ENCODE measurements around the gene TUBB.

DNA sequence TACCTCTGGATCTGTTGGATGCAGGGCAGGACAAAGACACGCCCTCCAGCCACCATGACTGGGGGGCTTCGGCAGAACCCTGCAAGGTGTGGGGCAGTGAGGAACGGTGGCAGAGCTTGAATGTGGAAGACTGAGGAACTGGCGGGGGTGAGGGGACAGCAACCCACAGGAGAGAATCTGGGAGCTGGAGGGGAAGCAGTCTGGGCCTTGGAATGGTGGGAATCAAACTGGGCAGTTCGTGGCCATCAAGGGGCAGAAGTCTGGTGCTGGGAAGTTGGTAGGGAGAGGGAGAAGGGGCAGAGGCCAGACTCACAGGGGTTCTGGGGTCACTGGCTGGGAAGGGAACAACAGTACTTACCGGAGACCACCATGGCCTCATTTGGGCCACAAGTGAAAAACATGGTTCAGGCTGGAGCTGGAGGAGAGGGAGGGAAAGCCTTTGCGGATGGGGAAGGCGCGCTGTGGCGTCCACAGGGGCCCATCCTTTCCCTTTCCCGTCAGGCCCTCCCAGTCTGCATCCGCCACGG, 21.7 kb downstream of the TUBB start:
- TF ChIP-seq TARDBP (IDR thresholded peaks at IDR 0.05) (no peak), FOXM1 (IDR thresholded peaks at IDR 0.05; ENCODE audit: borderline replicate concordance) (no peak), FOXA1 (IDR thresholded peaks at IDR 0.05) (no peak), ELF4 (IDR thresholded peaks at IDR 0.05) (no peak), L3MBTL2 (conservative IDR thresholded peaks at IDR 0.05) (no peak), CTBP1 (IDR thresholded peaks at IDR 0.05; ENCODE audit: borderline replicate concordance) (no peak), SP1 (IDR thresholded peaks at IDR 0.05) (no peak), BHLHE40 (IDR thresholded peaks at IDR 0.05; ENCODE audit: borderline replicate concordance) (no peak)
- TF ChIP-seq, protein P1, sequence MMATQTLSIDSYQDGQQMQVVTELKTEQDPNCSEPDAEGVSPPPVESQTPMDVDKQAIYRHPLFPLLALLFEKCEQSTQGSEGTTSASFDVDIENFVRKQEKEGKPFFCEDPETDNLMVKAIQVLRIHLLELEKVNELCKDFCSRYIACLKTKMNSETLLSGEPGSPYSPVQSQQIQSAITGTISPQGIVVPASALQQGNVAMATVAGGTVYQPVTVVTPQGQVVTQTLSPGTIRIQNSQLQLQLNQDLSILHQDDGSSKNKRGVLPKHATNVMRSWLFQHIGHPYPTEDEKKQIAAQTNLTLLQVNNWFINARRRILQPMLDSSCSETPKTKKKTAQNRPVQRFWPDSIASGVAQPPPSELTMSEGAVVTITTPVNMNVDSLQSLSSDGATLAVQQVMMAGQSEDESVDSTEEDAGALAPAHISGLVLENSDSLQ (IDR thresholded peaks at IDR 0.05) = no peak

Measured in HEK293T (cell line).